Loucy (cell line): ENCODE results near the gene BRSK2.

Source experiments
- H2AFZ ChIP-seq: fragments of 200-600 bp; sonication (generic); 2 replicates; pipeline ENCODE4 v1.6.0; 2016; ENCODE audit warnings: antibody characterized with exemption, mild to moderate bottlenecking, low read length, moderate library complexity
- H3F3A ChIP-seq: fragments of 200-600 bp; 2 replicates; pipeline ENCODE4 v1.6.0; 2016; ENCODE audit warnings: antibody characterized with exemption, low read depth, mild to moderate bottlenecking
- H3K27me3 ChIP-seq: fragments of 200-600 bp; sonication (generic); 2 replicates; pipeline ENCODE4 v1.6.1; 2014; ENCODE audit warnings: low read length, mild to moderate bottlenecking; ENCODE audit not compliant: insufficient read depth, poor library complexity, severe bottlenecking
- H3K36me3 ChIP-seq: fragments of 200-600 bp; sonication (generic); 2 replicates; pipeline ENCODE4 v1.6.1; 2016; ENCODE audit warnings: low read length; ENCODE audit not compliant: insufficient read depth
- H3K4me1 ChIP-seq: fragments of 200-600 bp; sonication (generic); 2 replicates; pipeline ENCODE4 v1.5.1; 2014; ENCODE audit warnings: low read length, mild to moderate bottlenecking; ENCODE audit not compliant: insufficient read depth, poor library complexity, severe bottlenecking
- H3K4me2 ChIP-seq: fragments of 200-600 bp; sonication (generic); 2 replicates; pipeline ENCODE4 v1.6.0; 2014; ENCODE audit warnings: antibody characterized with exemption, low read length, low read depth, mild to moderate bottlenecking; ENCODE audit not compliant: poor library complexity, severe bottlenecking
- H3K4me3 ChIP-seq: fragments of 200-600 bp; sonication (generic); 2 replicates; pipeline ENCODE4 v1.5.1; 2014; ENCODE audit warnings: low read length, mild to moderate bottlenecking, mixed read lengths; ENCODE audit not compliant: poor library complexity, severe bottlenecking
- H3K79me2 ChIP-seq: fragments of 200-600 bp; sonication (generic); 2 replicates; pipeline ENCODE4 v1.6.1; 2014; ENCODE audit warnings: low read length; ENCODE audit not compliant: insufficient read depth
- H3K9ac ChIP-seq: fragments of 200-600 bp; sonication (generic); 2 replicates; pipeline ENCODE4 v1.6.0; 2014; ENCODE audit warnings: mild to moderate bottlenecking, low read depth, low read length, moderate library complexity; ENCODE audit not compliant: poor library complexity, severe bottlenecking
- H3K9me2 ChIP-seq: fragments of 200-600 bp; sonication (generic); replicated peaks from 2 replicates; pipeline ENCODE4 v1.6.1; 2016; ENCODE audit warnings: low read depth, low read length, mixed read lengths
- H3K9me3 ChIP-seq: fragments of 200-600 bp; sonication (generic); 2 replicates; pipeline ENCODE4 v1.6.1; 2014; ENCODE audit warnings: mild to moderate bottlenecking, antibody characterized with exemption, low read length, low read depth; ENCODE audit not compliant: insufficient read depth
- H4K20me1 ChIP-seq: fragments of 200-600 bp; sonication (generic); 2 replicates; pipeline ENCODE4 v1.6.0; 2014; ENCODE audit warnings: antibody characterized with exemption, low read length, mild to moderate bottlenecking; ENCODE audit not compliant: insufficient read depth, poor library complexity, severe bottlenecking
- CTCF ChIP-seq: fragments of 200-600 bp; sonication (generic); conservative IDR thresholded peaks from 2 replicates; pipeline ENCODE4 v1.5.1; 2014; ENCODE audit warnings: mild to moderate bottlenecking, antibody characterized with exemption, low read length
- EZH2phosphoT487 ChIP-seq: fragments of 200-600 bp; IDR thresholded peaks from 2 replicates; pipeline ENCODE4 v1.6.1; 2018; ENCODE audit warnings: antibody characterized with exemption, mild to moderate bottlenecking, moderate library complexity, borderline replicate concordance

BRSK2 gene

GRCh38 chr11:1468002-1468401 is 78.3 kb downstream of the BRSK2 start:
- no peak overlapping the region for H3K9ac ChIP-seq
- H3F3A ChIP-seq: no peaks in the 10 kb centered on the region
- H4K20me1 ChIP-seq: no peaks in the 10 kb centered on the region
- no peak overlapping the region for H2AFZ ChIP-seq
- H3K9me2 ChIP-seq: no peaks in the 10 kb centered on the region
- H3K9me3 ChIP-seq: no peaks in the 10 kb centered on the region
- no peak overlapping the region for H3K4me2 ChIP-seq
- H3K4me3 ChIP-seq: no peak overlapping the region
- TF ChIP-seq CTCF (no peak), EZH2phosphoT487 (no peak)
- peaks cover 6% of the 10 kb centered on the region; the same call in 1 of the 2 replicates for H3K36me3 ChIP-seq
- H3K4me1 ChIP-seq: no peaks in the 10 kb centered on the region
- H3K79me2 ChIP-seq: no peaks in the 10 kb centered on the region
- H3K27me3 ChIP-seq: no peaks in the 10 kb centered on the region

GRCh38 chr11:1468473-1469066 is 78.8 kb downstream of the BRSK2 start:
- H3K9ac ChIP-seq: no peak overlapping the region
- no peak overlapping the region for H2AFZ ChIP-seq
- H3K9me3 ChIP-seq: no peaks in the 10 kb centered on the region
- H3K4me1 ChIP-seq: no peaks in the 10 kb centered on the region
- TF ChIP-seq CTCF (no peak), EZH2phosphoT487 (no peak)
- no peak overlapping the region for H3K4me2 ChIP-seq
- no peaks in the 10 kb centered on the region for H3F3A ChIP-seq
- no peak overlapping the region for H3K4me3 ChIP-seq
- H4K20me1 ChIP-seq: no peaks in the 10 kb centered on the region
- no peaks in the 10 kb centered on the region for H3K9me2 ChIP-seq
- no peaks in the 10 kb centered on the region for H3K79me2 ChIP-seq
- no peaks in the 10 kb centered on the region for H3K27me3 ChIP-seq
- peaks cover 11% of the 10 kb centered on the region; the same call in 1 of the 2 replicates for H3K36me3 ChIP-seq

- Histone ChIP-seq H3K27me3 (no peaks in the 10 kb centered on the region), H2AFZ (no peak overlapping the region), H4K20me1 (no peaks in the 10 kb centered on the region), H3K9ac (no peak overlapping the region), H3K4me3 (no peak overlapping the region), H3F3A (no peaks in the 10 kb centered on the region), H3K9me2 (no peaks in the 10 kb centered on the region), H3K79me2 (no peaks in the 10 kb centered on the region), H3K9me3 (no peaks in the 10 kb centered on the region), H3K4me1 (no peaks in the 10 kb centered on the region), H3K4me2 (no peak overlapping the region), H3K36me3 (peaks cover 12% of the 10 kb centered on the region; the same call in 1 of the 2 replicates)
- TF ChIP-seq CTCF (no peak), EZH2phosphoT487 (no peak)
Observed at GRCh38 chr11:1469287-1469910, 79.7 kb downstream of the BRSK2 start.
